Measurements from ENCODE around the gene DZIP1L. TPM values are rescaled to one million over a fixed set of nuclear protein-coding genes. Genes with fewer than 3 reads are reported as not detected.
A peak's percentile ranks its signal among the peaks of the same experiment; 100 is the strongest.

The DZIP1L gene
- total and polyA plus RNA-seq, 9 of the 15 experiments (the other 6 are each of a cell fraction or from before 2014, with no cell fraction given): 0.03 to 1.5 (median 0.48) TPM; not detected in 1

DNA sequence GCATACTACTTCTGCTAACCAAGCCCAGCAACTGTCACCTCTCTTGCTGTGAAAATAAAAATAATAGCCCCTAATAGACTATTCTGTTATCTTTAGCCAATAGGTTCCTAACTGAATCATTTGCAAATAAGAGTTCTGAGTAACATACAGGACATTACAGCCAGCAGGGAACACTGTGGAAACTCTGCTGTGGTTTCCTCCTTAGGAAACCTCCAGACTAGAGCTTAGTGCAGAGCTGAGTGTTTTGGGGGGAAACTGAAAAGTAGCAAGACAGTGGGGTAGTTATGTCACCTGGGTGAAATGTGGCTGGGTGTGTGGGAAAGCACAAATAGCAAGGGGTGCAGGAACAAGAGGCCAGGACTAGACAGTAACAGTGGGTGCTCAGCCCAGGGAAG lies 32.4 kb downstream of the DZIP1L start:
- ChIA-PET CTCF (ENCODE audit: low intra/inter-chr PET ratio) (no interaction called here), POLR2A (interaction anchor here (0.6 kb wide), 1 partner anchor 48 kb away, joined by 3 read pairs; no protein-coding TSS in a partner anchor)
- no peak for TF ChIP-seq ETS1 (conservative IDR thresholded peaks at IDR 0.05; ENCODE audit: control insufficient read depth, low read depth, low read length)
- H3K9me3 ChIP-seq (replicated peaks; ENCODE audit: control insufficient read depth, insufficient read depth, low read depth, low read length): no peaks in the 10 kb centered on the region
- no peak overlapping the region for H3K9ac ChIP-seq (ENCODE audit: insufficient read depth in 1 of 2, low read depth in 2 of 2, low read length in 2 of 2)
- no peaks in the 10 kb centered on the region for H3K79me2 ChIP-seq (ENCODE audit: control insufficient read depth, insufficient read depth, low read length)
- H3K27ac ChIP-seq (ENCODE audit: extremely low read depth, low read depth, low read length): no peak overlapping the region
- DNase-seq (ENCODE audit: extremely low read depth in 1 of 4, low spot score in 3 of 4) (no peak), FAIRE-seq (no peak), ATAC-seq (no peak)
- no peak overlapping the region for H3K4me3 ChIP-seq
- intact Hi-C loops (cut with micrococcal nuclease) (no loop called here), in situ Hi-C loops (cut with MboI) (no loop called here)
- no TSS peak for BruUV-seq (replicated peaks)
- H3K36me3 ChIP-seq (ENCODE audit: control insufficient read depth, insufficient read depth, low read length): no peaks in the 10 kb centered on the region
- peaks cover 0 to 12% of the 10 kb centered on the region in 2 experiments; a peak in 2 of 5 replicates for H3K27me3 ChIP-seq (ENCODE audit: control insufficient read depth in 2 of 2, insufficient read depth in 2 of 2, low read length in 2 of 2)
- H3K9me1 ChIP-seq (ENCODE audit: control insufficient read depth, insufficient read depth, low read length): no peaks in the 10 kb centered on the region
- no peak overlapping the region for H3K4me2 ChIP-seq (ENCODE audit: insufficient read depth, low read length)
- H2AFZ ChIP-seq (ENCODE audit: low read depth, low read length): no peak overlapping the region
- H3K4me1 ChIP-seq (replicated peaks in 1 of 2; ENCODE audit: control insufficient read depth in 2 of 2, insufficient read depth in 2 of 2, low read length in 2 of 2): no peaks in the 10 kb centered on the region
- H4K20me1 ChIP-seq (replicated peaks; ENCODE audit: control insufficient read depth, insufficient read depth, low read length): no peaks in the 10 kb centered on the region; the same call in 1 of the 2 replicates

- no TSS peak for BruUV-seq (replicated peaks)
- H3K27me3 ChIP-seq (ENCODE audit: control insufficient read depth in 2 of 2, insufficient read depth in 2 of 2, low read length in 2 of 2): peaks cover 0 to 12% of the 10 kb centered on the region in 2 experiments; a peak in 2 of 5 replicates
- in situ Hi-C loops (cut with MboI) (no loop called here), intact Hi-C loops (cut with micrococcal nuclease) (no loop called here)
- no peak overlapping the region for H3K9ac ChIP-seq (ENCODE audit: insufficient read depth in 1 of 2, low read depth in 2 of 2, low read length in 2 of 2)
- no peaks in the 10 kb centered on the region for H3K79me2 ChIP-seq (ENCODE audit: control insufficient read depth, insufficient read depth, low read length)
- ChIA-PET CTCF (ENCODE audit: low intra/inter-chr PET ratio) (no interaction called here), POLR2A (interaction anchor here (0.6 kb wide), 2 partner anchors 49 to 266 kb away, joined by 3 read pairs; no protein-coding TSS in a partner anchor)
- ATAC-seq (no peak), FAIRE-seq (no peak), DNase-seq (ENCODE audit: extremely low read depth in 1 of 4, low spot score in 3 of 4) (no peak)
- H4K20me1 ChIP-seq (replicated peaks; ENCODE audit: control insufficient read depth, insufficient read depth, low read length): no peaks in the 10 kb centered on the region; the same call in 1 of the 2 replicates
- 0% methylated on average over 8 of the region's 8 CpGs for WGBS (ENCODE audit: insufficient coverage, low coverage, missing lambda C conversion rate)
- no peak overlapping the region for H3K4me3 ChIP-seq
- no peaks in the 10 kb centered on the region for H3K9me1 ChIP-seq (ENCODE audit: control insufficient read depth, insufficient read depth, low read length)
- no peaks in the 10 kb centered on the region for H3K36me3 ChIP-seq (ENCODE audit: control insufficient read depth, insufficient read depth, low read length)
- no peaks in the 10 kb centered on the region for H3K4me1 ChIP-seq (replicated peaks in 1 of 2; ENCODE audit: control insufficient read depth in 2 of 2, insufficient read depth in 2 of 2, low read length in 2 of 2)
- H3K4me2 ChIP-seq (ENCODE audit: insufficient read depth, low read length): no peak overlapping the region
- H3K27ac ChIP-seq (ENCODE audit: extremely low read depth, low read depth, low read length): no peak overlapping the region
- H3K9me3 ChIP-seq (replicated peaks; ENCODE audit: control insufficient read depth, insufficient read depth, low read depth, low read length): no peaks in the 10 kb centered on the region
- no peak overlapping the region for H2AFZ ChIP-seq (ENCODE audit: low read depth, low read length)
- TF ChIP-seq PURB (CRISPR knock-in tag; IDR thresholded peaks at IDR 0.05; ENCODE audit: low read depth) (no peak), FOXA3 (CRISPR knock-in tag; conservative IDR thresholded peaks at IDR 0.05 in 1 of 2, IDR thresholded peaks at IDR 0.05 in 1 of 2) (peak in 1 of 2 experiments; percentile 69; a peak in 2 of 4 replicates), MCM7 (IDR thresholded peaks at IDR 0.05) (no peak), FOXK2 (conservative IDR thresholded peaks at IDR 0.05 in 1 of 2, IDR thresholded peaks at IDR 0.05 in 1 of 2; ENCODE audit: low read depth in 2 of 2) (peak in 1 of 2 experiments; percentile 18; a peak in 1 of 4 replicates), CHAMP1 (IDR thresholded peaks at IDR 0.05) (no peak), FOSL1 (tag; conservative IDR thresholded peaks at IDR 0.05) (peak; percentile 87), TAF7 (tag; IDR thresholded peaks at IDR 0.05) (no peak)
- TF ChIP-seq, protein P1, sequence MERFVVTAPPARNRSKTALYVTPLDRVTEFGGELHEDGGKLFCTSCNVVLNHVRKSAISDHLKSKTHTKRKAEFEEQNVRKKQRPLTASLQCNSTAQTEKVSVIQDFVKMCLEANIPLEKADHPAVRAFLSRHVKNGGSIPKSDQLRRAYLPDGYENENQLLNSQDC (CRISPR knock-in tag; IDR thresholded peaks at IDR 0.05): no peak
These were observed 33.1 kb downstream of the DZIP1L start for GRCh38 chr3:138082085-138082991.

Measured in K562 (cell line).